NT2/D1 (cell line): ENCODE results near the gene TMPRSS13.
"Not testable (repeated sequence)": the region's sequence is repeated elsewhere in the genome, so short reads cannot be mapped to it uniquely, and the experiment has no call there.

Experiments used
- SUZ12 ChIP-seq: IDR thresholded peaks from 2 replicates; pipeline ENCODE4 v1.6.1; 2011; ENCODE audit not compliant: insufficient read length, insufficient read depth; ENCODE audit errors: extremely low read depth
- YY1 ChIP-seq: IDR thresholded peaks from 2 replicates; pipeline ENCODE4 v1.6.1; 2011; ENCODE audit not compliant: insufficient read length, insufficient read depth
- ZNF274 ChIP-seq: IDR thresholded peaks from 2 replicates; pipeline ENCODE4 v1.6.1; 2011; ENCODE audit warnings: mild to moderate bottlenecking, low read depth, low read length

- not testable (repeated sequence) for TF ChIP-seq ZNF274, YY1, SUZ12
Measured at GRCh38 chr11:117978291-117978910, 49.2 kb upstream of the TMPRSS13 start.
